Measurements from ENCODE around the gene EPHA7. TPM values are rescaled to one million over a fixed set of nuclear protein-coding genes. Genes with fewer than 3 reads are reported as not detected.
A peak's percentile ranks its signal among the peaks of the same experiment; 100 is the strongest.

The EPHA7 gene
- total and polyA plus RNA-seq, 2 experiments from 2014 or later: 35.8 to 59.0 TPM

DNA sequence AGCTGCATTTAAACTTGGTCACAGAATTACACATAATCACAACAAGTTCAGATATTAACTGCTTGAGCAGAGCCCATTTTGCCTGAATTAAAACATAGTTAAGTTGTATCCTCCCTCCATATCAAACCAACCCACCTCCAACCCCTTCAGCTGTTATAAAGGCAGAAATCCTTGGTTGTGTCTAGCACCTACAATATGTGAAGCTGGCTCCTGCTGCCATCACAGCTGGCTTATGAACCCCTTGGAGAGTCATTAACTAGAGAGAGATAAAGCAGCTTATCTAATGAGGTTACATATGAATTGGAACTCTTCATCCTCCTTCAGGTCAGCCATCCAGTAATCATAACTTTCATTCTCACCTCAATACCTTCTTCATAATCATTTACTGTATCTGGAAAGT is 101.8 kb downstream of the EPHA7 start:
- Histone ChIP-seq H3K27me3 (no peaks in the 10 kb centered on the region), H3K27ac (peak overlapping the region; percentile 19), H3K4me1 (ENCODE audit: low read depth) (peaks cover 10% of the 10 kb centered on the region), H3K36me3 (no peaks in the 10 kb centered on the region), H3K9me3 (ENCODE audit: low read depth) (no peaks in the 10 kb centered on the region), H3K4me3 (no peak overlapping the region)
- no peak for DNase-seq (ENCODE audit: low read depth in 1 of 2, low spot score in 1 of 2)
- no peak for TF ChIP-seq CTCF (IDR thresholded peaks at IDR 0.05; ENCODE audit: low read depth, low read length)

DNA sequence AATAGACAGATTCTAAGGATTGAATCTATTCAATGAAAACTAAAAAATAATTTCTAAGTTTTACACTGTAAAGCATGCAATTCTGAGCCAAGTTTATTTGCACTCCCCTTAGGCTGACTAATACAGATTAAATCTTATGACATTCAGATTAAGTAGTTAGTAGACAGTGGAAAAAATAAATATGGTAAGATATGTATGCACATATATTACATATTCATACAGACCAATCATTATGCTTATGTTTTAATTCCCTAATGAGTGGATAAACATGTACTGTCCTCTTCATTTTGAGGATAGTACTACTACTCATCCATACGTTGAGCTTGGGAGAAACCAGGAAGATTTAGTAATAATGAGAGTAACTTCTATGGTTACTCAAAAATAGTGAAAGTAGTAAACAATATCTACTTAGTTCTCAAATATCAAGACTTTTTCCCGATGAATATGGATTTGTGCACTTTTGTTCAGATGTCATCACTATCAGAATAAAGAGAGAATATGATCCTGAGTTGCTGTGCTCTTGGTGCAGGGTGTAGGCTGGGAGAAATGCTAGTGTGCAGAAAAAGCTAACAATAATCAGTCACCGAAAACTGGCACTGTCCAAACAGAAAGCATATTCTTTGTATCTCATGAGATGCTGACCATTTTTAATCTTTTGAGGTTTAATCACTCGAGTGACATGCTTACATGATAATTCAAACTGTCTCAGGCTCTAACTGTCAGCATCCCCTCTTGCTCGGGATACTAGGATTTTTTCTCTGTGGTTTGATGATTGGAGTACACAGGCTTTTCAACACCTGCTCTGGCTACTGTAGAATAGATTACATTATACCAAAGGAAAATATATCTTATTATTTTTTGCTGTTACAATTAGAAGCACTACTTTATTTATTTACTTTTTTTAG is 111.6 kb downstream of the EPHA7 start:
- no peak for TF ChIP-seq CTCF (IDR thresholded peaks at IDR 0.05; ENCODE audit: low read depth, low read length)
- H3K36me3 ChIP-seq: no peaks in the 10 kb centered on the region
- no peak overlapping the region for H3K27ac ChIP-seq
- DNase-seq (ENCODE audit: low read depth in 1 of 2, low spot score in 1 of 2): no peak
- H3K4me1 ChIP-seq (ENCODE audit: low read depth): peaks cover 8% of the 10 kb centered on the region
- no peaks in the 10 kb centered on the region for H3K9me3 ChIP-seq (ENCODE audit: low read depth)
- H3K27me3 ChIP-seq: no peaks in the 10 kb centered on the region
- no peak overlapping the region for H3K4me3 ChIP-seq

DNA sequence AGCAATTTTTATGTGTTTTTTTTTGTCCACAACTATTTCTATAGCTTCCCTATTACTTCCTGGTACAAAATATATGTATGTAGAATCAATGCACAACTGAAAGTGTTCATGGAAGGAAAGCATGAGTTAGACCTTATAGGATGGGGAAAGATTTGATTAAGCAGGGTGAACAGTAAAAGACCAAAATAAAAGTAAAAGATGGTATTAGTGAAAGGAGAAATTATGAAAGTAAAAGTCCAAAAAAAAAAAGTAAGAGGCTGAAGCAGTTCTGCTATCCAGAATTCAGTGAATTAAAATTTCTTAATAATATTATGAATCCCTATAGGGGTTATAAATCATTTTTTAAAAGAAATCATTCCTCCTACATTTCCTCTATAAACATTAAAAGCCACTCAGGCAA is 114.3 kb downstream of the EPHA7 start:
- DNase-seq (ENCODE audit: low read depth in 1 of 2, low spot score in 1 of 2): no peak
- no peaks in the 10 kb centered on the region for H3K36me3 ChIP-seq
- H3K4me1 ChIP-seq (ENCODE audit: low read depth): peaks cover 11% of the 10 kb centered on the region
- H3K27me3 ChIP-seq: no peaks in the 10 kb centered on the region
- H3K27ac ChIP-seq: no peak overlapping the region
- no peaks in the 10 kb centered on the region for H3K9me3 ChIP-seq (ENCODE audit: low read depth)
- TF ChIP-seq CTCF (IDR thresholded peaks at IDR 0.05; ENCODE audit: low read depth, low read length): no peak
- no peak overlapping the region for H3K4me3 ChIP-seq

- no peak overlapping the region for H3K4me3 ChIP-seq
- DNase-seq (ENCODE audit: low read depth in 1 of 2, low spot score in 1 of 2): no peak
- TF ChIP-seq CTCF (IDR thresholded peaks at IDR 0.05; ENCODE audit: low read depth, low read length): no peak
- H3K27me3 ChIP-seq: no peaks in the 10 kb centered on the region
- H3K27ac ChIP-seq: peak overlapping the region; percentile 49
- H3K4me1 ChIP-seq (ENCODE audit: low read depth): peaks cover 11% of the 10 kb centered on the region
- no peaks in the 10 kb centered on the region for H3K9me3 ChIP-seq (ENCODE audit: low read depth)
- no peaks in the 10 kb centered on the region for H3K36me3 ChIP-seq
Measured at GRCh38 chr6:93304505-93304904, 114.9 kb downstream of the EPHA7 start.

DNA sequence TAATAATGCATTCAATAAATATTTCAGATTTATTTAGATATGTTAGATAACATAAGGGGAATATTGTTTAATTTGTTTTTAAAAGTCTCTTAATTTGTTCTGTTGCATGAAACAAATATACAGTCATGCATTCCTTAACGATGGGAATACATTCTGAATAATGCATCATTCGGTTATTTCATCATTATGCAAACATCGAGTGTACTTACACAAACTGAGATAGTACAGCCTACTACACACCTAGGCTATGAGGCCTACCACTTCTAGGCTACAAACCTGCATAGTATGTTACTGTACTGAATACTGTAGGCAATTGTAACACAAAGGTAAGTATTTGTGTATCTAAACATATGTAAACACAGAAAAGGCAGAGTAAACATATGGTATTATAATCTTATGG is 118.7 kb downstream of the EPHA7 start:
- H3K27ac ChIP-seq: no peak overlapping the region
- no peak for TF ChIP-seq CTCF (IDR thresholded peaks at IDR 0.05; ENCODE audit: low read depth, low read length)
- no peak for DNase-seq (ENCODE audit: low read depth in 1 of 2, low spot score in 1 of 2)
- no peaks in the 10 kb centered on the region for H3K36me3 ChIP-seq
- peaks cover 5% of the 10 kb centered on the region for H3K4me1 ChIP-seq (ENCODE audit: low read depth)
- no peaks in the 10 kb centered on the region for H3K27me3 ChIP-seq
- no peaks in the 10 kb centered on the region for H3K9me3 ChIP-seq (ENCODE audit: low read depth)
- H3K4me3 ChIP-seq: no peak overlapping the region

Measured in cardiac muscle cell (in vitro differentiated cells and primary cell).